K562 treated with DMSO at 1 percent for 12 hours (cell line): ENCODE data around the gene TAS2R60. TPM values are rescaled to one million over a fixed set of nuclear protein-coding genes. Genes with fewer than 3 reads are reported as not detected.

Source experiments
- total RNA-seq: library from RNA; unstranded; fragments of 300-600 nt; gene quantifications from 2 replicates; pipeline ENCODE4 v1.2.3, GENCODE V29; 2022; ENCODE audit not compliant: insufficient read depth

TAS2R60 gene
- total RNA-seq, result not detected in 2 replicates

GRCh38 chr7:143443153-143443552 lies at the start of gene TAS2R60:
Gene TAS2R60 (plus strand): TSS chr7:143443453. CDS start chr7:143443453, 0 bp downstream.

GRCh38 chr7:143408686-143409561 lies 34.3 kb upstream of the TAS2R60 start, which contains the start of gene EPHA1:
Gene EPHA1 (minus strand): TSS chr7:143408856. CDS start chr7:143408805, 51 bp downstream.

GRCh38 chr7:143477501-143478150 lies 34.4 kb downstream of the TAS2R60 start, which contains the start of gene TAS2R41:
Gene TAS2R41 (plus strand): TSS chr7:143477873. CDS start chr7:143477873, 0 bp downstream.

Other genes starting within 250 kb of the TAS2R60 start
- gene TAS2R40, start 221.4 kb upstream of the TAS2R60 start, total RNA-seq, result not detected in 2 replicates
- 180 and 207 TPM in 2 replicates for gene GSTK1, start 180.0 kb upstream of the TAS2R60 start, total RNA-seq
- gene TMEM139, start 158.5 kb upstream of the TAS2R60 start, total RNA-seq, result 1.4 and 3.0 TPM in 2 replicates
- gene CASP2, start 155.1 kb upstream of the TAS2R60 start, total RNA-seq, result 13.4 and 46.6 TPM in 2 replicates
- 0.25 TPM in 1 of 2 replicates, not detected in the other for gene CLCN1, start 127.3 kb upstream of the TAS2R60 start, total RNA-seq
- not detected in 2 replicates for gene FAM131B, start 80.7 kb upstream of the TAS2R60 start, total RNA-seq
- 84.4 and 124 TPM in 2 replicates for gene ZYX, start 62.1 kb upstream of the TAS2R60 start, total RNA-seq
- not detected in 2 replicates for gene EPHA1, start 34.6 kb upstream of the TAS2R60 start, total RNA-seq
- not detected in 2 replicates for gene TAS2R41, start 34.4 kb downstream of the TAS2R60 start, total RNA-seq
- gene CTAGE15, start 128.3 kb downstream of the TAS2R60 start, total RNA-seq, result 0.51 TPM in 1 of 2 replicates, not detected in the other
- 2.5 and 9.1 TPM in 2 replicates for gene TCAF2, start 177.5 kb downstream of the TAS2R60 start, total RNA-seq